Adipocyte (in vitro differentiated cells): ENCODE results near the gene FERMT1.
"Not testable (repeated sequence)": the region's sequence is repeated elsewhere in the genome, so short reads cannot be mapped to it uniquely, and the experiment has no call there.

Experiments
- DNase-seq: peaks from one replicate; pipeline ENCODE4 v3.0.0-alpha.2; 2015; ENCODE audit warnings: low read depth
- H3K27me3 ChIP-seq: replicated peaks from 2 replicates; pipeline ENCODE4 v1.7.0; 2013; ENCODE audit warnings: mild to moderate bottlenecking, low read length, moderate library complexity; ENCODE audit not compliant: control insufficient read depth, insufficient read depth
- H3K36me3 ChIP-seq: 2 replicates; pipeline ENCODE4 v1.7.0; 2013; ENCODE audit warnings: low read length, mild to moderate bottlenecking, moderate library complexity; ENCODE audit not compliant: control insufficient read depth, insufficient read depth, severe bottlenecking
- H3K4me1 ChIP-seq: 2 replicates; pipeline ENCODE4 v1.7.0; 2013; ENCODE audit warnings: mild to moderate bottlenecking, low read length, moderate library complexity; ENCODE audit not compliant: control insufficient read depth, insufficient read depth
- H3K4me3 ChIP-seq: 2 replicates; pipeline ENCODE4 v1.7.0; 2013; ENCODE audit warnings: mild to moderate bottlenecking, low read length, moderate library complexity
- H3K9ac ChIP-seq: 2 replicates; pipeline ENCODE4 v1.7.0; 2013; ENCODE audit warnings: mild to moderate bottlenecking, low read length, moderate library complexity
- H3K9me3 ChIP-seq: 2 replicates; pipeline ENCODE4 v1.7.0; 2013; ENCODE audit warnings: mild to moderate bottlenecking, low read length, moderate library complexity; ENCODE audit not compliant: control insufficient read depth

Gene FERMT1

DNA sequence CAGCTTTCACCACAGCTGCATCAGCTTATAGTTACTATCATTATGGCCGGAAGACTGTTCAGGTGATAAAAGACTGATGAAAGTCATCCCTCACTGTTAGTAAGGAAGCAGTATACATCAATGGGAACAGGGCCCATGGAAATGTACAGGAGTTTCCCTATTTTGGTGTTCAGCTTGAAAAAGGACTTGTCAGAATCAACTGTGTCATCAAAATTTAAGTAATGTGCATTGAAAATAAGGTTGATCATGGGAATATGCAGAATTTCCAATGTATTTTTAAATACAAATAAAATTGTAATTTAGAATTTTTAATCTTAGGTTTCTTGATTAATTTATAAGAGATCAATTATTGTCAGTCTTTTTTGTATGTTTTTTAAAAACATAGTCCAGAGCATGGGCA lies 85.7 kb downstream of the FERMT1 start:
- DNase-seq, result no peak
- Histone ChIP-seq H3K27me3 (no peaks in the 10 kb centered on the region), H3K9me3 (no peaks in the 10 kb centered on the region), H3K4me3 (no peak overlapping the region), H3K4me1 (peaks cover 22% of the 10 kb centered on the region), H3K9ac (no peak overlapping the region), H3K36me3 (peaks cover 93% of the 10 kb centered on the region)

- Histone ChIP-seq H3K9me3 (no peaks in the 10 kb centered on the region), H3K4me3 (no peak overlapping the region), H3K27me3 (no peaks in the 10 kb centered on the region), H3K36me3 (peaks cover 93% of the 10 kb centered on the region), H3K9ac (no peak overlapping the region), H3K4me1 (peaks cover 25% of the 10 kb centered on the region)
- DNase-seq, result no peak
Observed at GRCh38 chr20:6036213-6036612, 86.6 kb downstream of the FERMT1 start.

DNA sequence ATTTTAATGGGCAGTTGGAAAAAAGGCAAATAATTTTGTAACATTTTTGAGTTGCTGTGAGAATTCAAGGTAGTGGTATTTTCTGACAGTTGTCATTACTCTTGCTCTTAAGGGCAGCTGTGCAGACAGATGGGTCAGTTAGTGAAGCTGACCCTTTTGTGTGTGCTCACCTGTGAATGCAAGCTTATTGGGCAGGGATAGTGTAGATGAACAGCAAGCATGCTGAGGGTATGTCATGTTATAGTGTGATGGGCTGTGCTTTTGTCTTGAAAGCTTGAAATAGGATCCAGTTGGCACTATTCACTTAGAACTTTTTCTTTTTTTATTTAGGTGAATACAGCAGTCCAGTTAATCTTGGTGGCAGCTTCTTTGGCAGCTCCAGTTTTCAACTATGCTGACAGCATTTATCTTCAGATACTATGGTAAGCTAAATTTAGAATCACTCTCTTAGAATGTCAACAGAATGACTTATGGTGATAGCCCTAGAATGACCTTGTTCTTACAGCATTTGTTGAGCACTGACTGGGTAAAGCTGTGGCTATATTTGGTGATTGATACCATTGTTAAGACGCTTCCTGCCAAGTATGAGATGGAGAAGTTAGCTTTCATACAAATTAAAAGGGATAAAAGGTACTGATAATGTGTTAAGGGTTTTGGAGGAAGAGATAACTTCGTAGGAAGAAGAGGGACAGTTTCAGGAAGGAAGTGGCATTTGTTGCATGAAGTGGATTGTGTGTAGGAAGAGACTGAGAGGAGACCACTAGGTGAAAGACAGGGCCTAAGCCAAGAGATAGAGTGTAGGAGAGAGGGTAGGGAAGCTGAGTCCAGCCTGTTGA lies 88.5 kb downstream of the FERMT1 start:
- Histone ChIP-seq H3K9ac (no peak overlapping the region), H3K9me3 (no peaks in the 10 kb centered on the region), H3K4me1 (peaks cover 40% of the 10 kb centered on the region), H3K27me3 (no peaks in the 10 kb centered on the region), H3K4me3 (no peak overlapping the region), H3K36me3 (peaks cover 75% of the 10 kb centered on the region)
- no peak for DNase-seq

DNA sequence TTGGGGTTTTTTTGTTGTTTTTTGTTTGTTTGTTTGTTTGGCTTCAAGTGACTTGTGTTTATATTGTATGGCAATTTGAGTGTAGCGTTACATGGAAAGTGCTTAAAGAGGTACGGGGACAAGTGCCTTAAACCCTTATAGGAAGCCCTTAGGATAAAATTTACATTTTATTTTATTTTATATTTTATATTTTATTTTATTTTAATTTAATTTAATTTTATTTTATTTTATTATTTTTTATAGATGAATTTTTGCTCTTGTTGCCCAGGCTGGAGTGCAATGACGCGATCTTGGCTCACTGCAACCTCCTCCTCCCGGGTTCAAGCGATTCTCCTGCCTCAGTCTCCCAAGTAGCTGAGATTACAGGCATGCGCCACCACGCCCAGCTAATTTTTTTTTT lies 89.9 kb downstream of the FERMT1 start:
- H3K9me3 ChIP-seq, DNase-seq, H3K4me3 ChIP-seq, H3K27me3 ChIP-seq, H3K9ac ChIP-seq: not testable (repeated sequence)
- Histone ChIP-seq H3K36me3 (peaks cover 66% of the 10 kb centered on the region), H3K4me1 (peaks cover 50% of the 10 kb centered on the region)

- H3K9me3 ChIP-seq, result peaks cover under 1% of the 10 kb centered on the region
- H3K36me3 ChIP-seq, result peaks cover 60% of the 10 kb centered on the region
- no peak overlapping the region for H3K9ac ChIP-seq
- DNase-seq, result no peak
- H3K4me1 ChIP-seq, result peaks cover 50% of the 10 kb centered on the region
- no peak overlapping the region for H3K4me3 ChIP-seq
- no peaks in the 10 kb centered on the region for H3K27me3 ChIP-seq
Observed at GRCh38 chr20:6030453-6031080, 92.3 kb downstream of the FERMT1 start.

GRCh38 chr20:6029538-6029937 lies 93.3 kb downstream of the FERMT1 start:
- peak overlapping the region; percentile 37 for H3K4me3 ChIP-seq
- no peaks in the 10 kb centered on the region for H3K27me3 ChIP-seq
- peaks cover 8% of the 10 kb centered on the region for H3K9me3 ChIP-seq
- peak overlapping the region; percentile 16 for H3K9ac ChIP-seq
- peaks cover 42% of the 10 kb centered on the region for H3K4me1 ChIP-seq
- DNase-seq, result peak; percentile 43
- peaks cover 60% of the 10 kb centered on the region for H3K36me3 ChIP-seq

GRCh38 chr20:6028818-6029217 lies 94.0 kb downstream of the FERMT1 start:
- no peak for DNase-seq
- Histone ChIP-seq H3K36me3 (peaks cover 60% of the 10 kb centered on the region), H3K9me3 (peaks cover 8% of the 10 kb centered on the region), H3K27me3 (no peaks in the 10 kb centered on the region), H3K4me3 (no peak overlapping the region), H3K4me1 (peaks cover 35% of the 10 kb centered on the region), H3K9ac (peak overlapping the region; percentile 27)

DNA sequence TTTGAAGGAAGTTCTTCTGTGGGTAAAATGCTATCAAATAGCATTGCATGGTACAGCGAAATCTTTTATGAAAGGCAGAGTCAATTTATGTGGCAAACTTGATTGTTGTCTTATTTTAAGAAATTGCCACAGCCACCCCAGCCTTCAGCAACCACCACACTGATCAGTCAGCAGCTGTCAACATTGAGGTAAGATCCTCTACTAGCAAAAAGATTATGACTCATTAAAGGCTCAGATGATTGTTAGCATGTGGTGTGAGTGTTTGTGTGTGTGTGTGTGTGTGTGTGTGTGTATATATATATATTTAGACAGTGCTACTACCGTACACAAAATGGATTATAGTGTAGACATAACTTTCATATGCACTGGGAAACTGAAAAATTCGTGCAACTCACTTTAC lies 96.8 kb downstream of the FERMT1 start:
- Histone ChIP-seq H3K4me3 (no peak overlapping the region), H3K4me1 (peaks cover 25% of the 10 kb centered on the region), H3K27me3 (no peaks in the 10 kb centered on the region), H3K36me3 (peaks cover 61% of the 10 kb centered on the region), H3K9me3 (peaks cover 8% of the 10 kb centered on the region), H3K9ac (no peak overlapping the region)
- no peak for DNase-seq
